Measurements from ENCODE around the gene PIGN. TPM values are rescaled to one million over a fixed set of nuclear protein-coding genes. Genes with fewer than 3 reads are reported as not detected.

PIGN gene
- total and polyA plus RNA-seq, 2 donors (not counting 3 experiments of a cell fraction or from before 2014, with no cell fraction given) = 13.7 to 26.1 TPM

- H3K4me3 ChIP-seq (replicated peaks in 1 of 3; ENCODE audit: insufficient read depth in 1 of 3, low read depth in 1 of 3, low read length in 3 of 3) = no peak overlapping the region
- intact Hi-C loops (cut with micrococcal nuclease) = no loop called here
- dilution Hi-C loops (cut with MboI; ENCODE audit: extremely low pct_ligation_motif_present, low sequenced_read_pairs) = no loop called here
- H3K4me2 ChIP-seq (ENCODE audit: insufficient read depth, low read length) = no peak overlapping the region
- TF ChIP-seq EZH2 (IDR thresholded peaks at IDR 0.05; ENCODE audit: borderline replicate concordance, low read depth, low read length, severe bottlenecking) (no peak), JUN (IDR thresholded peaks at IDR 0.05; ENCODE audit: borderline replicate concordance, insufficient read depth, insufficient read length, low read depth) (no peak), POLR2AphosphoS5 (IDR thresholded peaks at IDR 0.05; ENCODE audit: insufficient read depth, low read depth, low read length) (no peak), FOS (IDR thresholded peaks at IDR 0.05; ENCODE audit: borderline replicate concordance, insufficient read depth, low read length) (no peak), GATA2 (IDR thresholded peaks at IDR 0.05; ENCODE audit: insufficient read depth, insufficient read length, low read depth, low read length) (no peak), MAX (IDR thresholded peaks at IDR 0.05; ENCODE audit: insufficient read depth, insufficient read length) (no peak), CTCF (IDR thresholded peaks at IDR 0.05; ENCODE audit: extremely low read depth in 1 of 2, insufficient read depth in 1 of 2, low read depth in 1 of 2, low read length in 2 of 2) (no peak), POLR2A (IDR thresholded peaks at IDR 0.05; ENCODE audit: low read depth, low read length) (no peak), MYC (IDR thresholded peaks at IDR 0.05; ENCODE audit: low read depth, low read length) (no peak)
- ChIA-PET POLR2A (no interaction called here), CTCF (interaction anchor here (1.5 kb wide), 2 partner anchors 105 to 251 kb away, joined by 3 to 4 read pairs; partner anchors contain the start of gene RNF152)
- no peak overlapping the region for H3K27ac ChIP-seq (ENCODE audit: insufficient read depth, low read depth, low read length)
- FAIRE-seq = no peak
- no peak overlapping the region for H3K9ac ChIP-seq (replicated peaks; ENCODE audit: extremely low read depth, insufficient read depth, low read length)
- H3K27me3 ChIP-seq (ENCODE audit: control insufficient read depth in 2 of 2, insufficient read depth in 2 of 2, low read length in 2 of 2) = no peaks in the 10 kb centered on the region
- H3K36me3 ChIP-seq (ENCODE audit: control insufficient read depth in 2 of 2, extremely low read depth in 1 of 2, insufficient read depth in 2 of 2, low read length in 2 of 2) = no peaks in the 10 kb centered on the region
- H2AFZ ChIP-seq (ENCODE audit: low read depth, low read length) = no peak overlapping the region
- H3K4me1 ChIP-seq (ENCODE audit: control insufficient read depth, extremely low read depth, insufficient read depth, low read length) = no peaks in the 10 kb centered on the region
- H4K20me1 ChIP-seq (replicated peaks; ENCODE audit: control insufficient read depth, extremely low read depth, insufficient read depth, low read length) = no peaks in the 10 kb centered on the region
- H3K9me1 ChIP-seq (replicated peaks; ENCODE audit: control insufficient read depth, extremely low read depth, insufficient read depth, low read length) = no peaks in the 10 kb centered on the region
- no peaks in the 10 kb centered on the region for H3K9me3 ChIP-seq (replicated peaks; ENCODE audit: control insufficient read depth, insufficient read depth, low read length)
- no TSS peak for BruUV-seq (replicated peaks)
- no peak for DNase-seq (ENCODE audit: low read depth, low spot score)
- no peaks in the 10 kb centered on the region for H3K79me2 ChIP-seq (ENCODE audit: control insufficient read depth, insufficient read depth, low read length)
These were observed 42.5 kb downstream of the PIGN start for GRCh38 chr18:62144338-62144737.

Data from endothelial cell of umbilical vein (primary cell).